Neural cell (in vitro differentiated cells): ENCODE results near the gene NPRL2. TPM values are rescaled to one million over a fixed set of nuclear protein-coding genes. Genes with fewer than 3 reads are reported as not detected.

Source experiments
- H2AFZ ChIP-seq: fragments of 200-600, 300-800 bp; sonication (generic), shearing (Covaris generic); 2 replicates; pipeline ENCODE4 v1.6.0; 2014; ENCODE audit warnings: low read depth, mild to moderate bottlenecking, antibody characterized with exemption, low read length, moderate library complexity
- H3F3A ChIP-seq: fragments of 200-600 bp; shearing (Covaris generic); 2 replicates; pipeline ENCODE4 v1.6.1; 2016; ENCODE audit warnings: mild to moderate bottlenecking, moderate library complexity, mixed read lengths, antibody characterized with exemption, low read length; ENCODE audit not compliant: insufficient read depth, poor library complexity, severe bottlenecking
- H3K27ac ChIP-seq: fragments of 200-600, 300-800 bp; sonication (generic), shearing (Covaris generic); 2 replicates; pipeline ENCODE4 v1.5.1; 2014; ENCODE audit warnings: mild to moderate bottlenecking, low read length, moderate library complexity
- H3K27me3 ChIP-seq: fragments of 300-800, 200-600 bp; sonication (generic), shearing (Covaris generic); 2 replicates; pipeline ENCODE4 v1.6.0; 2014; ENCODE audit warnings: mild to moderate bottlenecking, low read depth, low read length, moderate library complexity; ENCODE audit not compliant: insufficient read depth
- H3K36me3 ChIP-seq: fragments of 300-800, 200-600 bp; sonication (generic), shearing (Covaris generic); 2 replicates; pipeline ENCODE4 v1.5.1; 2014; ENCODE audit warnings: mild to moderate bottlenecking, antibody characterized with exemption, low read length, moderate library complexity; ENCODE audit not compliant: insufficient read depth
- H3K4me2 ChIP-seq: fragments of 300-800, 200-600 bp; sonication (generic), shearing (Covaris generic); 2 replicates; pipeline ENCODE4 v1.6.0; 2014; ENCODE audit warnings: mild to moderate bottlenecking, low read length
- H3K4me3 ChIP-seq: fragments of 300-800, 200-600 bp; sonication (generic), shearing (Covaris generic); 2 replicates; pipeline ENCODE4 v1.5.1; 2014; ENCODE audit warnings: mild to moderate bottlenecking, low read length, moderate library complexity
- H3K79me2 ChIP-seq: fragments of 200-600 bp; shearing (Covaris generic); replicated peaks from 2 replicates; pipeline ENCODE4 v1.6.0; 2014; ENCODE audit warnings: mild to moderate bottlenecking, low read length, moderate library complexity; ENCODE audit not compliant: insufficient read depth
- H3K9ac ChIP-seq: fragments of 300-800, 200-600 bp; sonication (generic), shearing (Covaris generic); 2 replicates; pipeline ENCODE4 v1.6.1; 2016; ENCODE audit warnings: mild to moderate bottlenecking, low read length, mixed read lengths
- H3K9me2 ChIP-seq: fragments of 200-600 bp; shearing (Covaris generic); 2 replicates; pipeline ENCODE4 v1.6.1; 2016; ENCODE audit warnings: mild to moderate bottlenecking, low read length, mixed read lengths; ENCODE audit not compliant: insufficient read depth
- H3K9me3 ChIP-seq: fragments of 200-600, 300-800 bp; sonication (generic), shearing (Covaris generic); 2 replicates; pipeline ENCODE4 v1.6.1; 2016; ENCODE audit warnings: mild to moderate bottlenecking, mixed run types, low read length, moderate library complexity, mixed read lengths
- H4K20me1 ChIP-seq: fragments of 200-600 bp; shearing (Covaris generic); 2 replicates; pipeline ENCODE4 v1.6.1; 2016; ENCODE audit warnings: mild to moderate bottlenecking, mixed run types; ENCODE audit not compliant: insufficient read depth
- EP300 ChIP-seq: fragments of 450-650 bp; conservative IDR thresholded peaks from 2 replicates; pipeline ENCODE4 v1.6.1; 2014; ENCODE audit warnings: antibody characterized with exemption, mild to moderate bottlenecking, moderate library complexity; ENCODE audit not compliant: poor library complexity, severe bottlenecking
- EZH2 ChIP-seq: fragments of 200-600, 300-800 bp; shearing (Covaris generic), sonication (generic); IDR thresholded peaks from 2 replicates; pipeline ENCODE4 v1.6.1; 2014; ENCODE audit warnings: antibody characterized with exemption, low read length, borderline replicate concordance, mild to moderate bottlenecking; ENCODE audit not compliant: insufficient read depth, poor library complexity, severe bottlenecking
- MXI1 ChIP-seq: fragments of 450-650 bp; conservative IDR thresholded peaks from 2 replicates; pipeline ENCODE4 v1.6.1; 2014; ENCODE audit warnings: antibody characterized with exemption, mild to moderate bottlenecking; ENCODE audit not compliant: poor library complexity, severe bottlenecking
- POLR2AphosphoS5 ChIP-seq: IDR thresholded peaks from 2 replicates; pipeline ENCODE4 v1.6.1; 2012
- RAD21 ChIP-seq: fragments of 450-650 bp; conservative IDR thresholded peaks from 2 replicates; pipeline ENCODE4 v1.6.1; 2014; ENCODE audit warnings: antibody characterized with exemption, mild to moderate bottlenecking, moderate library complexity
- SMC3 ChIP-seq: fragments of 450-650 bp; conservative IDR thresholded peaks from 2 replicates; pipeline ENCODE4 v1.6.1; 2014; ENCODE audit warnings: antibody characterized with exemption, mild to moderate bottlenecking, moderate library complexity; ENCODE audit not compliant: poor library complexity
- TAF1 ChIP-seq: IDR thresholded peaks from 2 replicates; pipeline ENCODE4 v1.6.1; 2012; ENCODE audit warnings: low read depth
- polyA plus RNA-seq: library from polyadenylated mRNA; depleted of rRNA; stranded (reverse); fragments of >200 nt; gene quantifications from 2 replicates; pipeline ENCODE4 v1.2.3, GENCODE V29; 2014
- TF ChIP-seq, protein P1 (sequence below): fragments of 450-650 bp; IDR thresholded peaks from 2 replicates; pipeline ENCODE4 v1.5.1; 2014; ENCODE audit warnings: antibody characterized with exemption, mild to moderate bottlenecking, moderate library complexity; ENCODE audit not compliant: poor library complexity, severe bottlenecking
- TF ChIP-seq, protein P2 (sequence below): IDR thresholded peaks from 2 replicates; pipeline ENCODE4 v1.6.1; 2012; ENCODE audit warnings: borderline replicate concordance

Gene NPRL2
- polyA plus RNA-seq, 1 donor from 2014 or later, result 118 TPM

- H3K4me2 ChIP-seq, result no peak overlapping the region
- H4K20me1 ChIP-seq, result no peaks in the 10 kb centered on the region
- no peaks in the 10 kb centered on the region for H3K9me2 ChIP-seq
- H3K27ac ChIP-seq, result no peak overlapping the region
- no peaks in the 10 kb centered on the region for H3K79me2 ChIP-seq
- no peak overlapping the region for H3K9ac ChIP-seq
- no peaks in the 10 kb centered on the region for H3K9me3 ChIP-seq
- no peaks in the 10 kb centered on the region for H3F3A ChIP-seq
- H2AFZ ChIP-seq, result no peak overlapping the region
- TF ChIP-seq, protein P1, sequence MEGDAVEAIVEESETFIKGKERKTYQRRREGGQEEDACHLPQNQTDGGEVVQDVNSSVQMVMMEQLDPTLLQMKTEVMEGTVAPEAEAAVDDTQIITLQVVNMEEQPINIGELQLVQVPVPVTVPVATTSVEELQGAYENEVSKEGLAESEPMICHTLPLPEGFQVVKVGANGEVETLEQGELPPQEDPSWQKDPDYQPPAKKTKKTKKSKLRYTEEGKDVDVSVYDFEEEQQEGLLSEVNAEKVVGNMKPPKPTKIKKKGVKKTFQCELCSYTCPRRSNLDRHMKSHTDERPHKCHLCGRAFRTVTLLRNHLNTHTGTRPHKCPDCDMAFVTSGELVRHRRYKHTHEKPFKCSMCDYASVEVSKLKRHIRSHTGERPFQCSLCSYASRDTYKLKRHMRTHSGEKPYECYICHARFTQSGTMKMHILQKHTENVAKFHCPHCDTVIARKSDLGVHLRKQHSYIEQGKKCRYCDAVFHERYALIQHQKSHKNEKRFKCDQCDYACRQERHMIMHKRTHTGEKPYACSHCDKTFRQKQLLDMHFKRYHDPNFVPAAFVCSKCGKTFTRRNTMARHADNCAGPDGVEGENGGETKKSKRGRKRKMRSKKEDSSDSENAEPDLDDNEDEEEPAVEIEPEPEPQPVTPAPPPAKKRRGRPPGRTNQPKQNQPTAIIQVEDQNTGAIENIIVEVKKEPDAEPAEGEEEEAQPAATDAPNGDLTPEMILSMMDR, result no peak
- TF ChIP-seq, protein P2, sequence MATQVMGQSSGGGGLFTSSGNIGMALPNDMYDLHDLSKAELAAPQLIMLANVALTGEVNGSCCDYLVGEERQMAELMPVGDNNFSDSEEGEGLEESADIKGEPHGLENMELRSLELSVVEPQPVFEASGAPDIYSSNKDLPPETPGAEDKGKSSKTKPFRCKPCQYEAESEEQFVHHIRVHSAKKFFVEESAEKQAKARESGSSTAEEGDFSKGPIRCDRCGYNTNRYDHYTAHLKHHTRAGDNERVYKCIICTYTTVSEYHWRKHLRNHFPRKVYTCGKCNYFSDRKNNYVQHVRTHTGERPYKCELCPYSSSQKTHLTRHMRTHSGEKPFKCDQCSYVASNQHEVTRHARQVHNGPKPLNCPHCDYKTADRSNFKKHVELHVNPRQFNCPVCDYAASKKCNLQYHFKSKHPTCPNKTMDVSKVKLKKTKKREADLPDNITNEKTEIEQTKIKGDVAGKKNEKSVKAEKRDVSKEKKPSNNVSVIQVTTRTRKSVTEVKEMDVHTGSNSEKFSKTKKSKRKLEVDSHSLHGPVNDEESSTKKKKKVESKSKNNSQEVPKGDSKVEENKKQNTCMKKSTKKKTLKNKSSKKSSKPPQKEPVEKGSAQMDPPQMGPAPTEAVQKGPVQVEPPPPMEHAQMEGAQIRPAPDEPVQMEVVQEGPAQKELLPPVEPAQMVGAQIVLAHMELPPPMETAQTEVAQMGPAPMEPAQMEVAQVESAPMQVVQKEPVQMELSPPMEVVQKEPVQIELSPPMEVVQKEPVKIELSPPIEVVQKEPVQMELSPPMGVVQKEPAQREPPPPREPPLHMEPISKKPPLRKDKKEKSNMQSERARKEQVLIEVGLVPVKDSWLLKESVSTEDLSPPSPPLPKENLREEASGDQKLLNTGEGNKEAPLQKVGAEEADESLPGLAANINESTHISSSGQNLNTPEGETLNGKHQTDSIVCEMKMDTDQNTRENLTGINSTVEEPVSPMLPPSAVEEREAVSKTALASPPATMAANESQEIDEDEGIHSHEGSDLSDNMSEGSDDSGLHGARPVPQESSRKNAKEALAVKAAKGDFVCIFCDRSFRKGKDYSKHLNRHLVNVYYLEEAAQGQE, result no peak
- no peaks in the 10 kb centered on the region for H3K27me3 ChIP-seq
- no peaks in the 10 kb centered on the region for H3K36me3 ChIP-seq
- H3K4me3 ChIP-seq, result no peak overlapping the region
These were observed 30.8 kb upstream of the NPRL2 start for GRCh38 chr3:50381383-50381782.

DNA sequence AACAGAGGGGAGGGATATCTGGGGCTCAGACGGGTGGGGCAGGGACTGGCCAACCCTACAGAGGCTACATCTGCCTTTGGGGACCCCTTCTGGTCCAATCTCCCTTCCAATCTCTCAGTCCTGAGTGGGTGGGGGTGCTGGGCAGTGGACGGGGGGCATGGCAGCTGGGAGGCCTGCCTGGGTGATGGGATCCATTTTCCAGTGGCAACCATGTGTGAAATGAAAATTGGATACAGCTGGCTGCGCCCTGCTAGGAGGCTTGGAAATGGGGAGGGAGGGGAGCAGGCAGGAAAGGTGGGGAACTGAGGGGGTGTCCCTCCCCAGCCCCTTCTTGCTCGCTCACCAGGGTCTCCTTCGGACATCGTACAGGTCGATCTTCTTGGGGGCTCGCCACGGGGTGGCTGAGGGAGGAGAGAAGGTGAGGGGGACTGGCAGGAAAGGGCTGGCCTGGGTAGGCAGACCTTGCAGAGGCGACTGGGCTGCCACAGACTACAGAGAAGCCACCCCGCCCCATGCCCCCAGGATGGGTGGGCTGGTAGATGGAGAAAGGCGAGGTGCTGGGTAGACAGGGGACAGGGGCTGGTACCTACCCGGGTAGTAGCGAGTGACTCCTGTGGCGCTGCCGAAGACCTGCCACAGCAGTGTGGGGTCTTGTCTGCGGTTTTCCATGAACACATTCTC, 30.0 kb upstream of the NPRL2 start:
- Histone ChIP-seq H3F3A (no peaks in the 10 kb centered on the region), H3K9me2 (no peaks in the 10 kb centered on the region), H3K27me3 (no peaks in the 10 kb centered on the region), H3K4me3 (no peak overlapping the region), H3K79me2 (no peaks in the 10 kb centered on the region), H3K27ac (no peak overlapping the region), H4K20me1 (no peaks in the 10 kb centered on the region), H3K9ac (no peak overlapping the region), H3K9me3 (no peaks in the 10 kb centered on the region), H3K36me3 (no peaks in the 10 kb centered on the region), H2AFZ (no peak overlapping the region), H3K4me2 (no peak overlapping the region)
- TF ChIP-seq TAF1 (no peak), RAD21 (no peak), EP300 (no peak), MXI1 (no peak), SMC3 (no peak), EZH2 (no peak), POLR2AphosphoS5 (no peak)
- TF ChIP-seq, protein P1, result no peak
- TF ChIP-seq, protein P2, result no peak
